Measurements from ENCODE around the gene PIR.

PIR gene

DNA sequence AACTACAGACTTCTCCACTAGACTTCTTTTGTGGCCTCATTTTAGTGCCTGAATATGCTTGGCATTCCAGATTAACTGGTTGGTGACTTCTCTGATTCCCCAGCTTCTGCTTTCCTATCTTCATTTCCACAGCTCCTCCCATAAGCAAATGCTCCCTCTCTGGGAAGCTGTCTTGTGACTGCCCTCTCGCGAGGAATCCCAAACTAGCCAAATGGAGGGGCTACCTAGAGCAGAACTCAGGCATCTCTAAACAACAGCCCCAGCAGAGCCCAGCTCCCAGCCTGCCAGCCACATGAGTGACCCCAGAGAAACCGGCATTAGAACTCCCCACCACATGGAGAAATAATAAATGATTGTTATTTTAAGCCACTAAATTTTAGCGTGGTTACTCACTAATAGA is 101.3 kb downstream of the PIR start:
- H3K9ac ChIP-seq (ENCODE audit: low read length) = no peak overlapping the region
- H3K79me2 ChIP-seq (ENCODE audit: low read length) = no peaks in the 10 kb centered on the region
- no peaks in the 10 kb centered on the region for H3K27me3 ChIP-seq (ENCODE audit: low read depth, low read length)

DNA sequence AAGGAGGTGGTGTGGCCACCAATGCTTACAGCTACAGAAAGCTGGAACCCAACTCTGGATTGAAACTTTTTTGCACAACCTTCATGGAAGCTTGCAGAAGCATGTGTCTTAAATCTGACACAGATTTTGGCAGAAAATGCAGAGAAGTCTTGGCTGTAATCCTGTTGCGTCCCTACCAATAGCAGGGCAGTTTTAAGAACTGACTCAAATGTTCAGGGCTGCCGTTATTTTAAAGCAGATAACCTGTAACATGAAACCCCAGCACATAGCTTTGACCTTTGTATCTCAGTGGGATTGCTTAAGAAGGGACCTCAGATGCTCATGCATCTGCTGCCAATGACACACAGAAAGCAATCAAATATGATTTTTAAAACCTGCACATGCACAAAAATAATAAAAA is 108.8 kb downstream of the PIR start, which contains the start of gene VEGFD:
VEGFD (minus strand) TSS at position 110 of the 400 bp plus-strand sequence. CDS start 467 bp downstream, outside the sequence.
- Histone ChIP-seq H3K27me3 (ENCODE audit: low read depth, low read length) (no peaks in the 10 kb centered on the region), H3K79me2 (ENCODE audit: low read length) (no peaks in the 10 kb centered on the region), H4K20me1 (ENCODE audit: insufficient read depth, low read length) (no peaks in the 10 kb centered on the region), H3K4me1 (ENCODE audit: low read length) (peaks cover 9% of the 10 kb centered on the region), H3K9me3 (ENCODE audit: insufficient read depth, low read length) (no peaks in the 10 kb centered on the region), H3K27ac (ENCODE audit: low read length) (no peak within 1 kb of the TSS), H3K9ac (ENCODE audit: low read length) (no peak within 1 kb of the TSS), H2AFZ (ENCODE audit: low read depth, low read length) (no peak within 1 kb of the TSS), H3K4me2 (ENCODE audit: low read length) (no peak within 1 kb of the TSS), H3K4me3 (ENCODE audit: low read length) (no peak within 1 kb of the TSS), H3K36me3 (replicated peaks; ENCODE audit: low read depth, low read length) (no peaks in the 10 kb centered on the region)
- TF ChIP-seq, protein P1, sequence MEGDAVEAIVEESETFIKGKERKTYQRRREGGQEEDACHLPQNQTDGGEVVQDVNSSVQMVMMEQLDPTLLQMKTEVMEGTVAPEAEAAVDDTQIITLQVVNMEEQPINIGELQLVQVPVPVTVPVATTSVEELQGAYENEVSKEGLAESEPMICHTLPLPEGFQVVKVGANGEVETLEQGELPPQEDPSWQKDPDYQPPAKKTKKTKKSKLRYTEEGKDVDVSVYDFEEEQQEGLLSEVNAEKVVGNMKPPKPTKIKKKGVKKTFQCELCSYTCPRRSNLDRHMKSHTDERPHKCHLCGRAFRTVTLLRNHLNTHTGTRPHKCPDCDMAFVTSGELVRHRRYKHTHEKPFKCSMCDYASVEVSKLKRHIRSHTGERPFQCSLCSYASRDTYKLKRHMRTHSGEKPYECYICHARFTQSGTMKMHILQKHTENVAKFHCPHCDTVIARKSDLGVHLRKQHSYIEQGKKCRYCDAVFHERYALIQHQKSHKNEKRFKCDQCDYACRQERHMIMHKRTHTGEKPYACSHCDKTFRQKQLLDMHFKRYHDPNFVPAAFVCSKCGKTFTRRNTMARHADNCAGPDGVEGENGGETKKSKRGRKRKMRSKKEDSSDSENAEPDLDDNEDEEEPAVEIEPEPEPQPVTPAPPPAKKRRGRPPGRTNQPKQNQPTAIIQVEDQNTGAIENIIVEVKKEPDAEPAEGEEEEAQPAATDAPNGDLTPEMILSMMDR (IDR thresholded peaks at IDR 0.05; ENCODE audit: low read depth, low read length) = no peak
- no peak for TF ChIP-seq EZH2phosphoT487 (IDR thresholded peaks at IDR 0.05; ENCODE audit: low read depth)

More for the DNA sequence above, 101.3 kb downstream of the PIR start:
- Histone ChIP-seq H3K4me1 (ENCODE audit: low read length) (no peaks in the 10 kb centered on the region), H2AFZ (ENCODE audit: low read depth, low read length) (no peak overlapping the region), H3K4me2 (ENCODE audit: low read length) (no peak overlapping the region), H3K4me3 (ENCODE audit: low read length) (no peak overlapping the region), H3K9me3 (ENCODE audit: insufficient read depth, low read length) (no peaks in the 10 kb centered on the region), H3K27ac (ENCODE audit: low read length) (no peak overlapping the region), H4K20me1 (ENCODE audit: insufficient read depth, low read length) (no peaks in the 10 kb centered on the region), H3K36me3 (replicated peaks; ENCODE audit: low read depth, low read length) (no peaks in the 10 kb centered on the region)
- TF ChIP-seq EZH2phosphoT487 (IDR thresholded peaks at IDR 0.05; ENCODE audit: low read depth) = no peak
- TF ChIP-seq, protein P1 (IDR thresholded peaks at IDR 0.05; ENCODE audit: low read depth, low read length) = no peak

DNA sequence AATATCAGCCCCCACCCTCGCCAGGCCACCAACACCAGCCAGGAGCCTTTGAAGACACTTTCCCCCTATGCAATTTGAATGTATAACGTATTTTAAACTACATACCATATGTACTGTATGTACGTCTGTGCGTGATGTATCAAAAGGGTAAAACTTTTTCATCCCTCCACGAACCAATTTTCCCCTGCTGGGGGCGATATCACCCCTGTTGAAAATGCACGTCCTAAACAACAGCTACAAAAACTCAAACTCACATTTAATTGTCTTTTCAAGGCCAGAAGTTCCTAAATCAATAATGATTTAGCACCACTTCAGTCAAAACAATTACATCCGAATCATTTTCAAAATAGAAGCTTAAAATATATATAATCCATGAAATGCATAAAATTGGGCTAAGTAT is 110.3 kb downstream of the PIR start:
- Histone ChIP-seq H3K27ac (ENCODE audit: low read length) (no peak overlapping the region), H2AFZ (ENCODE audit: low read depth, low read length) (0 out of 2 replicates have a peak overlapping the region, but pooled peaks have one; percentile 66), H3K27me3 (ENCODE audit: low read depth, low read length) (no peaks in the 10 kb centered on the region), H3K4me3 (ENCODE audit: low read length) (no peak overlapping the region; the same call in 1 of the 2 replicates), H3K4me1 (ENCODE audit: low read length) (peaks cover 9% of the 10 kb centered on the region), H3K9ac (ENCODE audit: low read length) (peak overlapping the region; percentile 1; the same call in 1 of the 2 replicates), H3K9me3 (ENCODE audit: insufficient read depth, low read length) (no peaks in the 10 kb centered on the region), H3K4me2 (ENCODE audit: low read length) (peak overlapping the region; percentile 47), H3K79me2 (ENCODE audit: low read length) (no peaks in the 10 kb centered on the region), H3K36me3 (replicated peaks; ENCODE audit: low read depth, low read length) (no peaks in the 10 kb centered on the region), H4K20me1 (ENCODE audit: insufficient read depth, low read length) (no peaks in the 10 kb centered on the region)
- no peak for TF ChIP-seq EZH2phosphoT487 (IDR thresholded peaks at IDR 0.05; ENCODE audit: low read depth)
- TF ChIP-seq, protein P1 (IDR thresholded peaks at IDR 0.05; ENCODE audit: low read depth, low read length) = peak; percentile 71

DNA sequence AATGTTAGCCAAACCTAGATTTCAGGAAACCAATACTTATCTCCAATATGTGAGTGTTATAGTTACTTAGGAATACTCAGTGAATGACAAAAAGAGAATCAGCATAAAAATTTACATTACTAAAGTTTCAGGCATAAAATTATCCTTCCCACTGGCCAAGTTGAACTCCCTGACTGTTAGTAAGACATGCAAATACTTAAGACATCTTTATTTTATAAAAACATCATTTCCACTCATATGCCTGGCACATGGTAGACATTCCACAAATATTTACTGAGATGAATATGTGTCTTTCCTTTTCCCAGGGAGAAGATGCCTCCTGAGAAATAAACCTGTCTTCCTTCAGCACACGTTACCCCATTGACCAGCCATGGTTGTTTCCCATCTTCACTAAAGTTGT is 116.2 kb downstream of the PIR start:
- Histone ChIP-seq H3K27me3 (ENCODE audit: low read depth, low read length) (no peaks in the 10 kb centered on the region), H3K79me2 (ENCODE audit: low read length) (no peaks in the 10 kb centered on the region)

More for the DNA sequence above, 116.2 kb downstream of the PIR start:
- Histone ChIP-seq H3K27ac (ENCODE audit: low read length) (no peak overlapping the region), H3K4me1 (ENCODE audit: low read length) (no peaks in the 10 kb centered on the region), H2AFZ (ENCODE audit: low read depth, low read length) (no peak overlapping the region), H3K9ac (ENCODE audit: low read length) (no peak overlapping the region), H3K9me3 (ENCODE audit: insufficient read depth, low read length) (no peaks in the 10 kb centered on the region), H4K20me1 (ENCODE audit: insufficient read depth, low read length) (no peaks in the 10 kb centered on the region), H3K4me2 (ENCODE audit: low read length) (no peak overlapping the region), H3K36me3 (replicated peaks; ENCODE audit: low read depth, low read length) (no peaks in the 10 kb centered on the region), H3K4me3 (ENCODE audit: low read length) (no peak overlapping the region)
- TF ChIP-seq, protein P1 (IDR thresholded peaks at IDR 0.05; ENCODE audit: low read depth, low read length) = no peak
- TF ChIP-seq EZH2phosphoT487 (IDR thresholded peaks at IDR 0.05; ENCODE audit: low read depth) = no peak
